Activated CD8-positive, alpha-beta memory T cell treated with anti-CD3 and anti-CD28 coated beads, Interleukin-2, amount 50 U/mL, for 1 hour (primary cell): ENCODE data around the gene CTNNA3.

Source experiments
- DNase-seq: peaks from one replicate; pipeline ENCODE4 v3.0.0-alpha.2; 2020; ENCODE audit errors: extremely low read depth

CTNNA3 gene

GRCh38 chr10:66538908-66539307 lies 1157.1 kb downstream of the CTNNA3 start:
- no peak for DNase-seq

DNA sequence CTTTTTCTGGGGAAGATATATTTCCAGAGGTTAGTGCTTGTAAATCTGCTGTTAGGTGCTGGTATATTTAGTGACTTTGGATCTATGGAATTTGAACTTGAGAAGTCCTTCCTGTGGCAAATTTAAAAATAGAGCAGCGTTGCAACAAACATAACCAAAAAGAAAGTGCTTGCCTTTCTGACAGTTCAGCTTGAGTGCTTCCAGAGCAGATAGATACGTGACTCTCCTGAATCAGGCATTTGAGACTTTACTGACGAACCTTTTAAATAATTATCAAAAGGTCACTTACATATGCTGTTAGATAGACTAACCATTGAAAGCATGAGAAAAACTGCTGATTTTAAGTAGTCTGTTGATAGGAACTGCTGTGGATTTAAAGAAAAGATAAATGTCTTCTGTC lies 1157.6 kb downstream of the CTNNA3 start:
- DNase-seq = no peak

- DNase-seq = no peak
Measured at GRCh38 chr10:66537186-66537585, 1158.8 kb downstream of the CTNNA3 start.

- DNase-seq = no peak
Measured at GRCh38 chr10:66535439-66535838, 1160.6 kb downstream of the CTNNA3 start.

DNA sequence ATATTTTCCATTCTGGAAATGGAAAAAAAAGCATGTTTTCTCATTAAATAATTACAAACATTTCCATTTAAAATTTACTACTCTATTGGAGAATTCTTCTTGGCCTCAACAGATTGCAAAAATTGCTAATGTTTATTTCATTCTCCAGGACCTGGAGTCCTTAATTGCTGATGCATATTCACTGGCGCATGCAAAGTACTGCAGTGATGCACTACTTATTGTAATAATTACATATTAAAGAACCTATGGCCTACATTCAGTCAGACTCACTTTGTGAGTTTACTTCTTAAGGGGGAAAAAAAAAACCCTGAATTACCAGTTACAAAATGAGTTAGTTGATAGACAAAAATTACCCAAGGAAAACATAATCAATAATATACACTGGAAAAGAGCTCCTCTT lies 1161.1 kb downstream of the CTNNA3 start:
- DNase-seq = no peak

GRCh38 chr10:66521506-66521905 lies 1174.5 kb downstream of the CTNNA3 start:
- no peak for DNase-seq

GRCh38 chr10:66519616-66520015 lies 1176.4 kb downstream of the CTNNA3 start:
- no peak for DNase-seq

GRCh38 chr10:66514666-66515065 lies 1181.3 kb downstream of the CTNNA3 start:
- no peak for DNase-seq

DNA sequence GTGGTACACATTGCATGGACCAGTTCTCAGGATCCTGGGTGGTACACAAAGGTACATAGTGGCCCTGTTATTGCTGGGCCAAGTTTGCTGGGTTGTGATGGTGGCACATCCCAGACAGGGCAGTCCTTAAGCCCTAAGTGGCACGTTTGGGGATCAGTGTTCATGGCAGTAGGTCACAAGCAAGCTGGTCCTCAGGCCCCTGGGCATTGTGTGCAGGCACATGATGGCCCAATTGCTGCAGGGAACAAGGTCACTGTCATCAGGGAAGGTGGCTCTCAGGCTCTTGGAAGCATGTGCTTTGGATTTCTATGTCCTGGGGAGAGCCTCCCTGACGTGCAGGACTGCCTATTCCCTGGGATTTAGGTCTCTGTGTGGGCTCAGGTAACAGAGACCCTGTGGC lies 1182.5 kb downstream of the CTNNA3 start:
- DNase-seq = no peak

- no peak for DNase-seq
Measured at GRCh38 chr10:66505003-66505657, 1190.9 kb downstream of the CTNNA3 start.

DNA sequence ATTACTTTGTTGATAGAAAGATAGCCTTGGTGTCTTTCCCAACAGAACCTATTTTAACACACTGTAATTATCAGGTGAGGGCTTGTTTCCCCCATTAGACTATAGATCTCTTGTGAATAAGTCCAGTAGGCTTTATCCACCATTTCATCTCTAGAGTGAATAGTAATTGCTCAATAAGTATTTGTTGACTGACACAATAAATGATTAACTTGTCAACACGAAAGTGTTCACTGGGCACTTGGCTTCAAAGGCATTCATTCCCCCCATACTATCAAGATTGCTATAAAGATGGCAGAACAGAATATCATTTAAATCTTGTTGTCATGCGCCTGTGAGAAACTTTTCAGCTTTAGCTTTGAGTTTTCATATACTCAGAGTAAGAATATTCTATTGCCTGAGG lies 1194.6 kb downstream of the CTNNA3 start:
- DNase-seq = no peak

DNA sequence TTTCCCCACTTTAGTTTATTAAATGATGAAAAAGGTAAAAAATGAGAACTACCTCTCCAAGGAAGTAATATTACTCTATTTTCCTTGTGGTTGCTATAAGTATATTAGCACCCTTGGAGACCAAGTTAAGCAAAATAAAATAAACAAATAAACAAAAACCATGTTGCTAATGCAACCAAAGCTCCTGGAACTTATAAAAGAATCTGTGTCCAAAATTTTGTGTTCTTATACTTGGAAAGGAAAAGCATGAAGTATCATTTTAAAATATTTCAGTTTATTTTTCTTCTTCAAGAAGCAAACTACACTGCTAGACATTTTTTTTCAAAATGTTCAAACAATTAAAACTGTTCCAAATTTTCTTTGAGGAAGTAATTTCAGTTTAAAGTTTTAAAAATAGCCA lies 1212.0 kb downstream of the CTNNA3 start:
- no peak for DNase-seq

DNA sequence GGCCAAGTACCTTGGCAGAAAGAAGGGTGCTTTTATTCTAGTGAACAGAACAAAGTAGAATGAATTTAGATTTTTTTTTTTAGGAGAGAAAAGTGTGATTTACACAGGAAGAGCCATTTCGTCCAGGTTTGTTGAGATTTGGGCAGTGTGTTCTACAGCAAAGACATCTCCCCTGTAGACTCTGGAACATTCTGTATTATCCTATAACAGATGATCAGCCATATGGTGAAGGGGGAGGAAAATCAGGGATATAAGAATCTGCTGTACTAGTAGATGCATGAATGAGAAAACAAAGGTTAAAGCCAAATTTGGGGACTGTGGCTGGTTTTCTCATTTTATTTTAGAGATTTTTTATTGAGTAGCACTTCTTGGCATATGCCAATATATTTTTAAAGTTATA lies 1223.8 kb downstream of the CTNNA3 start:
- DNase-seq = no peak

DNA sequence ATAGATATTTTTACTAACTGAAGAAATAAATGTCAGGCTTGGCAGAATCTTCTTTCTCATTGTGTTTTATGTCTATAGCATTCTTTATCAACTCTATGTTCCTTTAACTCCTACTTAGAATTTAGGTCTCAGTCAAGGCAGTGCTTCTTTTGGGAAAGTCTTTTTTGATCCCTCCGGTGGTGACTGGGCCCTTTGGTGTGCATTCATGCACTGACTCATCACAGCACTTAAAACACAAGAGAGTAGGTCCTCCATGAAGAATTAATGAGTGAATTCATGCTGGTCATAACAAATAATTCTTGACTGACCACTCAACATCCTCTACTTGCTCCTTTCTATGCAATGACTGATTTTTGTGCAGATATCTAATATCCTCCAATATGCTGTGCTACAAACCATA lies 1229.0 kb downstream of the CTNNA3 start:
- no peak for DNase-seq

- DNase-seq = no peak
Measured at GRCh38 chr10:66466622-66467021, 1229.4 kb downstream of the CTNNA3 start.

GRCh38 chr10:66463611-66464010 lies 1232.4 kb downstream of the CTNNA3 start:
- DNase-seq = no peak

GRCh38 chr10:66457629-66458028 lies 1238.4 kb downstream of the CTNNA3 start:
- DNase-seq = no peak

GRCh38 chr10:66455304-66455703 lies 1240.7 kb downstream of the CTNNA3 start:
- no peak for DNase-seq

GRCh38 chr10:66440568-66440967 lies 1255.4 kb downstream of the CTNNA3 start:
- no peak for DNase-seq

- DNase-seq = no peak
Measured at GRCh38 chr10:66414943-66415342, 1281.1 kb downstream of the CTNNA3 start.

GRCh38 chr10:66405566-66405965 lies 1290.4 kb downstream of the CTNNA3 start:
- no peak for DNase-seq

DNA sequence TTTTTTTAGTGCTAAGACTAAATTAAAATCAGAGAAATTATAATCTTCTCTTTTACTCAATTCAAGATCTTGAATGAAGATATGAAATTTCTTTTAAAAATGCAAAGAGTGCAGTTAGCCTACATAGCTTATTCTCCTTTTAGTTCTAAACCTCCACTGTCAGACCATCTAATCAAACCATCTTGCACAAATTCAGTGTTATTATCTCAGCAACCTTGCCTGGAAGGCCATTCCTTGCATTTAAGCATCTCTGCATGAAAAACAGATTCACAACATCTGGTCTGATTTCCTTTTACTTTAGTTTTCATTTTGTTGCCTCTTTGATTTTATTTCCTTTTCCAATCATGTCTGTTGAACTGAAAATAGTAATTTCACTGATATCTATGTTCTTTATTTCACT lies 1297.3 kb downstream of the CTNNA3 start:
- DNase-seq = no peak

DNA sequence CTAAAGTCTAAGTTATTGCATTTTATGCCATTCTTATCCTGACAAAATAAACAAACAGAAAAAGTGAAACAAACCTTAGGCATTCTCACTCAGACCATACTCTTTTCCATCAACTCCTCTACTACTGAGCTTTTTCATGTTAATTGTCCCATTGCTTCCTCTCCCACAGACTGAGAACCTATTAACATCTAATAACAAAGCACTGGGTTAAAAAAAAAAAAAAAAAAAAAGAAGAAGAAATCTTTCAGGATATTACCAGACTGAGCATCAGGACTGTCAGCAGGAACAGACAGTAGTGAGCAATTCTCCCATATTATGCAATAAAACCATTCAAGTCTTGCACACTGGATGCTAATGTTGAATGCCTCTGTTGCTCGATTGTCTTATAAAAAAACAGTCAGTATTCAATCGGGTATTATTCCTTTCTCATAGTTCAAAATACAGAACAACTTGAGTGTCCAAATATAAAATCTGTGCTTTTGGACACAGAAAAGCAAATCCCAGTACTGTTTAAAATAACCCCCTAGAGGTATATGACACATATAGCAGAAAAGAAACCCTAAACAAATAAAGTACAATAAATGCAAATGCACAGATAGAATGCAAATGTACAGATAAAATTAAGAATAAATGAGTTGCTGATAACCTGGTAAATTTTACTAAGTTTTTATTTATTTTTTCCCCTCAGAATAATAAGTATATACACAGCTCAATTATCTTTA lies 1301.5 kb downstream of the CTNNA3 start:
- no peak for DNase-seq

DNA sequence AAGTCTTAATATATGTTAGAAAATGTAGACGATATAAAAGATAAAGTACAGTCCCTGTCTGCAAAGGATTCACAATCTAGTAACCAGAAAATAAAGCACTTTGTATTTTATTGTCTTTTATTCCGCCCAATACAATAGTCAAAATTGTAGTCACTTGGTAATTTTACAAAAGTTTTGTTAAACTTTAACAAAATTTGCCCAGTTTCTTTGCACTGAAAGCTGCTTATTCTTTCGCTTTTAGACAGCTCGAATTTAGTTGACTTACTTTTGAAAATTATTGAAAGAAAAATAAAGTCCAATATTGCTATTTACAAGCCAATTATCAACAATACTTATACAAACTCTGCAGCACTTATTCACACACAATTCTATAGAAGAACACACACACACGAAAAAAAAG lies 1305.1 kb downstream of the CTNNA3 start:
- no peak for DNase-seq
